GM12878 (cell line): Measurements from ENCODE around the gene SURF6.

Source experiments
- CBX5 ChIP-seq: sonication (generic); IDR thresholded peaks from 2 replicates; pipeline ENCODE4 v1.6.1; 2016; ENCODE audit warnings: low read depth, moderate library complexity, mild to moderate bottlenecking, inconsistent platforms
- HDAC2 ChIP-seq: fragments of 200-600 bp; sonication (generic); IDR thresholded peaks from 2 replicates; pipeline ENCODE4 v1.6.1; 2017
- JUND ChIP-seq: IDR thresholded peaks from 2 replicates; pipeline ENCODE4 v1.6.1; 2012; ENCODE audit warnings: low read depth, mild to moderate bottlenecking, low read length, improper control_type of control experiment, moderate library complexity
- NRF1 ChIP-seq: conservative IDR thresholded peaks from 2 replicates; pipeline ENCODE4 v1.6.1; 2011; ENCODE audit warnings: mild to moderate bottlenecking, low read depth, low read length, improper control_type of control experiment
- POLR2A ChIP-seq: IDR thresholded peaks from 2 replicates; pipeline ENCODE4 v1.6.1; 2011; ENCODE audit warnings: low read depth, mild to moderate bottlenecking, low read length
- SIN3A ChIP-seq: IDR thresholded peaks from 2 replicates; pipeline ENCODE4 v1.6.1; 2012; ENCODE audit warnings: low read depth, low read length, improper control_type of control experiment

DNA sequence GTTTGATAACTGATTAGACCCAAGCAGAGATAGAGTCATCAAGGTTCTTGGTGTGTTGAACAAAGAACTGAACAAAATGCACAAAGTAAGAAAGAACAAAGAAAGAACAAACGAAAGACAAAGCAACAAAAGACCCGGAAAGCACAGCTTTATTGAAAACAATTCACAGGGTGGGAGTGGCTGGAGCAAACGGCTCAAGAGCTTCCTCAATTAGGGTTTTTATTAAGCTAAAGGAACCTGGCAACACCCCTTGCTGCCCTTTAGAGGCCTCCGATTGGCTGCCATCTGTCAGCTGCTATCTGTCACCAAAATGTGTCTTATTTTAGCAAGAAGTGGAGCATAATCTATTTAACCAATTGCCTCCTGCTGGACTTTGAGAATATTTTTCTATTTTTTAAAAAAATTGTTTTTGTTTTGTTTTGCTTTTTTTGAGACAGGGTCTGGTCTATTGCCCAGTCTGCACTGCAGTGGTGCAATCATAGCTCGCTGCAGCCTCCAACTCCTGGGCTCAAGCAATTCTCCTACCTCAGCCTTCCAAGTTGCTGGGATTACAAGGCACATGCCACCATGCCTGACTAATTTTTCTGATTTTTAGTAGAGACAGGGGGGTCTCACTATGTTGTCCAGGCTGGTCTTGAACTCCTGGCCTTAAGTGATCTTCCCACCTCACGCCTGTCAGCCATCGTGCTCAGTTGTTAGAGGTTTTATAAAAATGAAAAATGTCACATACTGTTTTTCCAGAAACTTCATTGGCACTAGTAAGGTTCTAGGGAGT, 53.3 kb downstream of the SURF6 start:
- TF ChIP-seq HDAC2 (no peak), SIN3A (no peak), POLR2A (no peak), JUND (no peak), CBX5 (no peak), NRF1 (no peak)
